GM23338 (cell line): Measurements from ENCODE around the gene COL24A1. TPM values are rescaled to one million over a fixed set of nuclear protein-coding genes. Genes with fewer than 3 reads are reported as not detected.

Experiments
- ATAC-seq: fragments of 200-7000 bp; cut with Tn5 transposase; 3 replicates; pipeline ENCODE4 v1.9.1; 2020
- DNase-seq: peaks from one replicate; pipeline ENCODE4 v3.0.0-alpha.2; 2015; ENCODE audit warnings: low spot score
- H2AFZ ChIP-seq: fragments of 200-600 bp; sonication (generic); 2 replicates; pipeline ENCODE4 v1.8.0; 2016; ENCODE audit warnings: antibody characterized with exemption, mild to moderate bottlenecking, moderate library complexity
- H3F3A ChIP-seq: fragments of 200-600 bp; sonication (generic); replicated peaks from 2 replicates; pipeline ENCODE4 v1.8.0; 2017; ENCODE audit warnings: antibody characterized with exemption, mixed run types, low read depth
- H3K27ac ChIP-seq: fragments of 200-600 bp; sonication (generic); 2 replicates; pipeline ENCODE4 v1.6.1; 2016; ENCODE audit warnings: low read depth
- H3K27me3 ChIP-seq: fragments of 200-600 bp; sonication (generic); 2 replicates; pipeline ENCODE4 v1.8.0; 2016; ENCODE audit warnings: mild to moderate bottlenecking, mixed run types, moderate library complexity; ENCODE audit not compliant: insufficient read depth
- H3K36me3 ChIP-seq: fragments of 200-600 bp; sonication (generic); 2 replicates; pipeline ENCODE4 v1.8.0; 2016; ENCODE audit warnings: mild to moderate bottlenecking; ENCODE audit not compliant: insufficient read depth
- H3K4me1 ChIP-seq: fragments of 200-600 bp; sonication (generic); 2 replicates; pipeline ENCODE4 v1.8.0; 2016; ENCODE audit warnings: mild to moderate bottlenecking, moderate library complexity; ENCODE audit not compliant: insufficient read depth
- H3K4me2 ChIP-seq: fragments of 200-600 bp; sonication (generic); 2 replicates; pipeline ENCODE4 v1.7.1; 2017; ENCODE audit warnings: mixed run types
- H3K4me3 ChIP-seq: fragments of 200-600 bp; sonication (generic); 2 replicates; pipeline ENCODE4 v1.6.1; 2016; ENCODE audit warnings: mixed run types
- H3K79me2 ChIP-seq: fragments of 200-600 bp; sonication (generic); replicated peaks from 2 replicates; pipeline ENCODE4 v1.8.0; 2017; ENCODE audit warnings: mild to moderate bottlenecking; ENCODE audit not compliant: insufficient read depth
- H3K9me2 ChIP-seq: fragments of 200-600 bp; sonication (generic); 2 replicates; pipeline ENCODE4 v1.8.0; 2017; ENCODE audit not compliant: insufficient read depth
- H4K20me1 ChIP-seq: fragments of 200-600 bp; sonication (generic); replicated peaks from 2 replicates; pipeline ENCODE4 v1.8.0; 2017; ENCODE audit warnings: mild to moderate bottlenecking; ENCODE audit not compliant: insufficient read depth
- H3K27ac Mint-ChIP-seq: 2 replicates; pipeline ENCODE4 v1.8.0; 2020; ENCODE audit warnings: inconsistent platforms, mild to moderate bottlenecking, moderate library complexity, mixed read lengths
- H3K27me3 Mint-ChIP-seq: 3 replicates; pipeline ENCODE4 v1.8.0; 2022; ENCODE audit warnings: low read depth, mild to moderate bottlenecking, moderate library complexity, mixed read lengths, inconsistent platforms; ENCODE audit not compliant: insufficient read depth, poor library complexity
- H3K36me3 Mint-ChIP-seq: 3 replicates; pipeline ENCODE4 v1.8.0; 2021; ENCODE audit warnings: low read depth, mild to moderate bottlenecking, inconsistent platforms, moderate library complexity, mixed read lengths
- H3K4me1 Mint-ChIP-seq: 3 replicates; pipeline ENCODE4 v1.8.0; 2020; ENCODE audit warnings: mild to moderate bottlenecking, inconsistent platforms, mixed read lengths
- H3K4me3 Mint-ChIP-seq: 3 replicates; pipeline ENCODE4 v1.8.0; 2021; ENCODE audit warnings: moderate library complexity, mild to moderate bottlenecking, inconsistent platforms, mixed read lengths
- H3K9me3 Mint-ChIP-seq: 3 replicates; pipeline ENCODE4 v1.8.0; 2020; ENCODE audit warnings: moderate library complexity, mild to moderate bottlenecking, inconsistent platforms, mixed read lengths
- CREB1 ChIP-seq: fragments of 250-450 bp; sonication (Bioruptor Pico); IDR thresholded peaks from 2 replicates; pipeline ENCODE4 v1.5.0; 2020; ENCODE audit warnings: low read depth, mild to moderate bottlenecking, moderate library complexity
- EZH2 ChIP-seq: fragments of 200-600 bp; sonication (generic); IDR thresholded peaks from one replicate; pipeline ENCODE4 v1.8.0; 2017; ENCODE audit warnings: antibody characterized with exemption, mild to moderate bottlenecking, low read depth; ENCODE audit not compliant: unreplicated experiment
- EZH2phosphoT487 ChIP-seq: fragments of 200-600 bp; sonication (generic); IDR thresholded peaks from one replicate; pipeline ENCODE4 v1.8.1; 2018; ENCODE audit warnings: antibody characterized with exemption; ENCODE audit not compliant: unreplicated experiment
- JUNB ChIP-seq: IDR thresholded peaks from one replicate; pipeline ENCODE4 v1.6.1; 2016; ENCODE audit warnings: antibody characterized with exemption; ENCODE audit not compliant: unreplicated experiment
- NANOG ChIP-seq: IDR thresholded peaks from 2 replicates; pipeline ENCODE4 v1.6.1; 2016; ENCODE audit warnings: antibody characterized with exemption, borderline replicate concordance
- POLR2AphosphoS5 ChIP-seq: IDR thresholded peaks from 2 replicates; pipeline ENCODE4 v1.6.1; 2016; ENCODE audit warnings: antibody characterized with exemption, low read depth
- STAT1 ChIP-seq: IDR thresholded peaks from one replicate; pipeline ENCODE4 v1.6.1; 2016; ENCODE audit warnings: antibody characterized with exemption; ENCODE audit not compliant: unreplicated experiment
- ZNF114 ChIP-seq: fragments of 250-450 bp; sonication (Bioruptor Pico); IDR thresholded peaks from 2 replicates; pipeline ENCODE4 v1.5.0; 2020; ENCODE audit warnings: mild to moderate bottlenecking, moderate library complexity
- ZNF331 ChIP-seq: fragments of 250-450 bp; sonication (Bioruptor Pico); IDR thresholded peaks from 2 replicates; pipeline ENCODE4 v1.5.0; 2020; ENCODE audit warnings: low read depth, mild to moderate bottlenecking, moderate library complexity
- polyA plus RNA-seq: library from polyadenylated mRNA; unstranded; fragments of >200 nt; fragmentation: Nextera tagmentation; extraction: Ambion mirVana; gene quantifications from 2 replicates; pipeline ENCODE4 v1.2.1, GENCODE V29; 2016
- total RNA-seq: library from RNA; depleted of rRNA; stranded (reverse); fragments of >200 nt; shearing (Covaris generic); gene quantifications from 2 replicates; pipeline ENCODE4 v1.2.3, GENCODE V29; 2014
- TF ChIP-seq, protein P1 (sequence below): fragments of 250-450 bp; sonication (Bioruptor Pico); IDR thresholded peaks from 2 replicates; pipeline ENCODE4 v1.5.0; 2020; ENCODE audit warnings: mild to moderate bottlenecking, moderate library complexity
- TF ChIP-seq, protein P2 (sequence below): IDR thresholded peaks from one replicate; pipeline ENCODE4 v1.6.1; 2018; ENCODE audit warnings: antibody characterized with exemption; ENCODE audit not compliant: unreplicated experiment
- TF ChIP-seq, protein P3 (sequence below): IDR thresholded peaks from 2 replicates; pipeline ENCODE4 v1.6.1; 2016; ENCODE audit warnings: antibody characterized with exemption

COL24A1 gene
- total and polyA plus RNA-seq, 2 experiments from 2014 or later: 1.2 to 2.1 TPM

DNA sequence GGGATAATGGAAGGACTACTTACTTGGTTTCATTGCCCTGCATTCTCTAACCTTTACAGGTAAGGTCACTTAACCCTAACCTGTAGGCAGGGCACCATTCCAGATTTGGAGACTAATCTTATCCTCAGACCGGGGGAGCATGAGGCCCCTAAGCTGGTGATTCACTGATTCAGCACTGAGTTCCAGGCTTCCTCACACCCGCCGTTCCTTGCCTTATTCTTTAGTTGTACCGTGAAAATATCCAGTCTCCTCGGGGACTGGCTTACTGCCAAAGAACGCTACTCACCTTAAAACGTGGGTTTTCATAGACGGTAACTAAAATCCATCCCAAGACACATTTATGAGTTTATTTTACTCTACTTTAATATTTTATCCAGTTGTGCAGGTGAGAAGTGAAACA is 44.3 kb upstream of the COL24A1 start:
- H3K4me1 Mint-ChIP-seq: peaks cover 4% of the 10 kb centered on the region
- no peaks in the 10 kb centered on the region for H3F3A ChIP-seq
- no peak overlapping the region for H3K4me3 ChIP-seq
- H3K27ac Mint-ChIP-seq: no peak overlapping the region
- H3K9me3 Mint-ChIP-seq: no peaks in the 10 kb centered on the region
- H3K27me3 ChIP-seq: no peaks in the 10 kb centered on the region
- no peak overlapping the region for H3K27ac ChIP-seq
- H3K36me3 Mint-ChIP-seq: no peaks in the 10 kb centered on the region
- ATAC-seq: no peak; the same call in 2 of the 3 replicates
- H3K27me3 Mint-ChIP-seq: peaks cover 2% of the 10 kb centered on the region
- no peaks in the 10 kb centered on the region for H3K79me2 ChIP-seq
- H3K4me3 Mint-ChIP-seq: no peak overlapping the region
- no peaks in the 10 kb centered on the region for H3K36me3 ChIP-seq
- H4K20me1 ChIP-seq: no peaks in the 10 kb centered on the region
- H2AFZ ChIP-seq: peak overlapping the region; percentile 59
- peaks cover 5% of the 10 kb centered on the region for H3K4me1 ChIP-seq
- H3K9me2 ChIP-seq: no peaks in the 10 kb centered on the region
- TF ChIP-seq EZH2 (no peak), POLR2AphosphoS5 (no peak), STAT1 (no peak)
- no peak overlapping the region for H3K4me2 ChIP-seq
- no peak for DNase-seq

DNA sequence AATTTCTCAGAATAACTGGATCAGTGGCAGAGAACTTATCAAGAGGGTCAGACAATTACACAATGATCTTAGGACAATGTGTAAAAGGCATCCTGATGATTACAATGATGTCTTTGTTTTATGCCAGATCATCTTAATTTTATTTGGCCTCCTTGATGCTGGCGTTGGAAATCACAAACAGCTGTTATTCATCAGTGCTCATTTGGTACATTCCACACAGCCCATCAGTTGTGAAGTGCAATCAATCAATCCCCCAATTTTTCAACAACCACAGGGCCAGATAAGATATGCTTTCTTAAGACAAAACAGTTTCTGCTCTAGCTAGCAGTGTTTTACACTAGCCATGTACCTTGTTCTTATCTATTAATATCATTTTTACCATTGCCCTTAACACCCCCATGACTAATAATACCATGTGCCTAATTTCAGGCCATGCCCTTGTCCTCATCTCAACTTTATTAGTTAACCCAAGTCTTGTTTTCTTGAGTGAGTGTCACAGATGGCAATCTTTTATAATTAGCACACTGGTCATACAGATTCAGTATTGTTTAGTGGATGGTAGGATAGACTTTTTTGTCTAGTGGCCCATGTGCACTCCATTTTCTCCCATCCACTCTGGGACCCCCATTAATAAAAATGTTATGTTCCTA is 40.8 kb upstream of the COL24A1 start:
- Histone ChIP-seq H3K4me3 (no peak overlapping the region), H3K36me3 (no peaks in the 10 kb centered on the region), H4K20me1 (no peaks in the 10 kb centered on the region), H3K27me3 (no peaks in the 10 kb centered on the region), H3K27ac (no peak overlapping the region), H3K4me2 (no peak overlapping the region), H3K4me1 (peaks cover 16% of the 10 kb centered on the region), H3F3A (no peaks in the 10 kb centered on the region), H2AFZ (no peak overlapping the region), H3K79me2 (no peaks in the 10 kb centered on the region), H3K9me2 (no peaks in the 10 kb centered on the region)
- Mint-ChIP-seq H3K9me3 (no peaks in the 10 kb centered on the region), H3K4me1 (peaks cover 24% of the 10 kb centered on the region), H3K4me3 (no peak overlapping the region), H3K27ac (no peak overlapping the region), H3K27me3 (peaks cover 2% of the 10 kb centered on the region), H3K36me3 (no peaks in the 10 kb centered on the region)
- DNase-seq (no peak), ATAC-seq (no peak)
- TF ChIP-seq EZH2: no peak
- TF ChIP-seq NANOG: no peak
- no peak for TF ChIP-seq JUNB
- no peak for TF ChIP-seq ZNF331 (CRISPR knock-in tag)
- no peak for TF ChIP-seq EZH2phosphoT487
- no peak for TF ChIP-seq STAT1
- TF ChIP-seq, protein P1, sequence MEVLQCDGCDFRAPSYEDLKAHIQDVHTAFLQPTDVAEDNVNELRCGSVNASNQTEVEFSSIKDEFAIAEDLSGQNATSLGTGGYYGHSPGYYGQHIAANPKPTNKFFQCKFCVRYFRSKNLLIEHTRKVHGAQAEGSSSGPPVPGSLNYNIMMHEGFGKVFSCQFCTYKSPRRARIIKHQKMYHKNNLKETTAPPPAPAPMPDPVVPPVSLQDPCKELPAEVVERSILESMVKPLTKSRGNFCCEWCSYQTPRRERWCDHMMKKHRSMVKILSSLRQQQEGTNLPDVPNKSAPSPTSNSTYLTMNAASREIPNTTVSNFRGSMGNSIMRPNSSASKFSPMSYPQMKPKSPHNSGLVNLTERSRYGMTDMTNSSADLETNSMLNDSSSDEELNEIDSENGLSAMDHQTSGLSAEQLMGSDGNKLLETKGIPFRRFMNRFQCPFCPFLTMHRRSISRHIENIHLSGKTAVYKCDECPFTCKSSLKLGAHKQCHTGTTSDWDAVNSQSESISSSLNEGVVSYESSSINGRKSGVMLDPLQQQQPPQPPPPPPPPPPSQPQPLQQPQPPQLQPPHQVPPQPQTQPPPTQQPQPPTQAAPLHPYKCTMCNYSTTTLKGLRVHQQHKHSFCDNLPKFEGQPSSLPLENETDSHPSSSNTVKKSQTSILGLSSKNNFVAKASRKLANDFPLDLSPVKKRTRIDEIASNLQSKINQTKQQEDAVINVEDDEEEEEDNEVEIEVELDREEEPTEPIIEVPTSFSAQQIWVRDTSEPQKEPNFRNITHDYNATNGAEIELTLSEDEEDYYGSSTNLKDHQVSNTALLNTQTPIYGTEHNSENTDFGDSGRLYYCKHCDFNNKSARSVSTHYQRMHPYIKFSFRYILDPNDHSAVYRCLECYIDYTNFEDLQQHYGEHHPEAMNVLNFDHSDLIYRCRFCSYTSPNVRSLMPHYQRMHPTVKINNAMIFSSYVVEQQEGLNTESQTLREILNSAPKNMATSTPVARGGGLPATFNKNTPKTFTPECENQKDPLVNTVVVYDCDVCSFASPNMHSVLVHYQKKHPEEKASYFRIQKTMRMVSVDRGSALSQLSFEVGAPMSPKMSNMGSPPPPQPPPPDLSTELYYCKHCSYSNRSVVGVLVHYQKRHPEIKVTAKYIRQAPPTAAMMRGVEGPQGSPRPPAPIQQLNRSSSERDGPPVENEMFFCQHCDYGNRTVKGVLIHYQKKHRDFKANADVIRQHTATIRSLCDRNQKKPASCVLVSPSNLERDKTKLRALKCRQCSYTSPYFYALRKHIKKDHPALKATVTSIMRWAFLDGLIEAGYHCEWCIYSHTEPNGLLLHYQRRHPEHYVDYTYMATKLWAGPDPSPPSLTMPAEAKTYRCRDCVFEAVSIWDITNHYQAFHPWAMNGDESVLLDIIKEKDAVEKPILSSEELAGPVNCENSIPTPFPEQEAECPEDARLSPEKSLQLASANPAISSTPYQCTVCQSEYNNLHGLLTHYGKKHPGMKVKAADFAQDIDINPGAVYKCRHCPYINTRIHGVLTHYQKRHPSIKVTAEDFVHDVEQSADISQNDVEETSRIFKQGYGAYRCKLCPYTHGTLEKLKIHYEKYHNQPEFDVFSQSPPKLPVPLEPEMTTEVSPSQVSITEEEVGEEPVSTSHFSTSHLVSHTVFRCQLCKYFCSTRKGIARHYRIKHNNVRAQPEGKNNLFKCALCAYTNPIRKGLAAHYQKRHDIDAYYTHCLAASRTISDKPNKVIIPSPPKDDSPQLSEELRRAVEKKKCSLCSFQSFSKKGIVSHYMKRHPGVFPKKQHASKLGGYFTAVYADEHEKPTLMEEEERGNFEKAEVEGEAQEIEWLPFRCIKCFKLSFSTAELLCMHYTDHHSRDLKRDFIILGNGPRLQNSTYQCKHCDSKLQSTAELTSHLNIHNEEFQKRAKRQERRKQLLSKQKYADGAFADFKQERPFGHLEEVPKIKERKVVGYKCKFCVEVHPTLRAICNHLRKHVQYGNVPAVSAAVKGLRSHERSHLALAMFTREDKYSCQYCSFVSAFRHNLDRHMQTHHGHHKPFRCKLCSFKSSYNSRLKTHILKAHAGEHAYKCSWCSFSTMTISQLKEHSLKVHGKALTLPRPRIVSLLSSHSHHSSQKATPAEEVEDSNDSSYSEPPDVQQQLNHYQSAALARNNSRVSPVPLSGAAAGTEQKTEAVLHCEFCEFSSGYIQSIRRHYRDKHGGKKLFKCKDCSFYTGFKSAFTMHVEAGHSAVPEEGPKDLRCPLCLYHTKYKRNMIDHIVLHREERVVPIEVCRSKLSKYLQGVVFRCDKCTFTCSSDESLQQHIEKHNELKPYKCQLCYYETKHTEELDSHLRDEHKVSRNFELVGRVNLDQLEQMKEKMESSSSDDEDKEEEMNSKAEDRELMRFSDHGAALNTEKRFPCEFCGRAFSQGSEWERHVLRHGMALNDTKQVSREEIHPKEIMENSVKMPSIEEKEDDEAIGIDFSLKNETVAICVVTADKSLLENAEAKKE (CRISPR knock-in tag): no peak
- TF ChIP-seq ZNF114 (CRISPR knock-in tag): no peak
- TF ChIP-seq CREB1 (CRISPR knock-in tag): no peak
- TF ChIP-seq, protein P2, sequence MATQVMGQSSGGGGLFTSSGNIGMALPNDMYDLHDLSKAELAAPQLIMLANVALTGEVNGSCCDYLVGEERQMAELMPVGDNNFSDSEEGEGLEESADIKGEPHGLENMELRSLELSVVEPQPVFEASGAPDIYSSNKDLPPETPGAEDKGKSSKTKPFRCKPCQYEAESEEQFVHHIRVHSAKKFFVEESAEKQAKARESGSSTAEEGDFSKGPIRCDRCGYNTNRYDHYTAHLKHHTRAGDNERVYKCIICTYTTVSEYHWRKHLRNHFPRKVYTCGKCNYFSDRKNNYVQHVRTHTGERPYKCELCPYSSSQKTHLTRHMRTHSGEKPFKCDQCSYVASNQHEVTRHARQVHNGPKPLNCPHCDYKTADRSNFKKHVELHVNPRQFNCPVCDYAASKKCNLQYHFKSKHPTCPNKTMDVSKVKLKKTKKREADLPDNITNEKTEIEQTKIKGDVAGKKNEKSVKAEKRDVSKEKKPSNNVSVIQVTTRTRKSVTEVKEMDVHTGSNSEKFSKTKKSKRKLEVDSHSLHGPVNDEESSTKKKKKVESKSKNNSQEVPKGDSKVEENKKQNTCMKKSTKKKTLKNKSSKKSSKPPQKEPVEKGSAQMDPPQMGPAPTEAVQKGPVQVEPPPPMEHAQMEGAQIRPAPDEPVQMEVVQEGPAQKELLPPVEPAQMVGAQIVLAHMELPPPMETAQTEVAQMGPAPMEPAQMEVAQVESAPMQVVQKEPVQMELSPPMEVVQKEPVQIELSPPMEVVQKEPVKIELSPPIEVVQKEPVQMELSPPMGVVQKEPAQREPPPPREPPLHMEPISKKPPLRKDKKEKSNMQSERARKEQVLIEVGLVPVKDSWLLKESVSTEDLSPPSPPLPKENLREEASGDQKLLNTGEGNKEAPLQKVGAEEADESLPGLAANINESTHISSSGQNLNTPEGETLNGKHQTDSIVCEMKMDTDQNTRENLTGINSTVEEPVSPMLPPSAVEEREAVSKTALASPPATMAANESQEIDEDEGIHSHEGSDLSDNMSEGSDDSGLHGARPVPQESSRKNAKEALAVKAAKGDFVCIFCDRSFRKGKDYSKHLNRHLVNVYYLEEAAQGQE: no peak
- TF ChIP-seq, protein P3, sequence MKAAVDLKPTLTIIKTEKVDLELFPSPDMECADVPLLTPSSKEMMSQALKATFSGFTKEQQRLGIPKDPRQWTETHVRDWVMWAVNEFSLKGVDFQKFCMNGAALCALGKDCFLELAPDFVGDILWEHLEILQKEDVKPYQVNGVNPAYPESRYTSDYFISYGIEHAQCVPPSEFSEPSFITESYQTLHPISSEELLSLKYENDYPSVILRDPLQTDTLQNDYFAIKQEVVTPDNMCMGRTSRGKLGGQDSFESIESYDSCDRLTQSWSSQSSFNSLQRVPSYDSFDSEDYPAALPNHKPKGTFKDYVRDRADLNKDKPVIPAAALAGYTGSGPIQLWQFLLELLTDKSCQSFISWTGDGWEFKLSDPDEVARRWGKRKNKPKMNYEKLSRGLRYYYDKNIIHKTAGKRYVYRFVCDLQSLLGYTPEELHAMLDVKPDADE: no peak
